PFSK-1 (cell line): ENCODE results near the gene NDRG3.

Experiments
- FOXP2 ChIP-seq: optimal IDR thresholded peaks from 2 replicates; pipeline ENCODE3; 2011; ENCODE audit warnings: borderline replicate concordance, control low read depth, inconsistent platforms; ENCODE audit not compliant: insufficient read depth; ENCODE audit errors: extremely low read length, extremely low read depth
- POLR2AphosphoS5 ChIP-seq: IDR thresholded peaks from 2 replicates; pipeline ENCODE4 v1.6.1; 2012; ENCODE audit warnings: low read depth, mild to moderate bottlenecking, control low read depth, low read length, moderate library complexity
- SIN3A ChIP-seq: IDR thresholded peaks from 2 replicates; pipeline ENCODE4 v1.6.1; 2012; ENCODE audit warnings: mild to moderate bottlenecking, low read length, moderate library complexity, borderline replicate concordance; ENCODE audit not compliant: insufficient read depth
- TAF1 ChIP-seq: IDR thresholded peaks from 2 replicates; pipeline ENCODE4 v1.6.1; 2012; ENCODE audit warnings: low read length, control low read depth, borderline replicate concordance; ENCODE audit not compliant: insufficient read depth
- TF ChIP-seq, protein P1 (sequence below), 2 experiments: IDR thresholded peaks; 2 replicates each; pipeline versions ENCODE4 v1.6.1 to v1.8.0; 2011 to 2012; ENCODE audit warnings: low read depth in 2 of 2, low read length in 2 of 2, control low read depth in 1 of 2, inconsistent platforms in 1 of 2, mild to moderate bottlenecking in 1 of 2, moderate library complexity in 1 of 2; ENCODE audit not compliant: insufficient read depth in 1 of 2

Gene NDRG3

DNA sequence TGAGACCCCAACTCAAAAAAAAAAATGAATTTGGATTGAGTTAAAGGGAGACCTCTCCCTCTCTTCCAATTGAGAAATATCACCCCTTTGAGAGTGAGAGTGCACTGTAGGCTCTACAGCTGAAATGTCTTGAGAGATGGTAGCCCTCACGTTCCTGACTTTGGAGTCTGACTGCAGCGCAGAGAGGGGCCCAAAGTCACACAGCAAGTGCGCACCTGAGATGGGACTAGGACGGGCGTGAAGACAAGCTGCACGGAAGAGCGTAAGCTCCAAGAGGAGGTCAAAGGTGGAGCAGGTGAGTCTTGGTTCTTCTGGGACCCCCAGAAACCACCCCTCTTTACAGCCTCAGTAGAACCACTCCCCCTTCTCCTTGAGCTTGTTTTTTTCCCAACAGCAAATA, 100.5 kb downstream of the NDRG3 start:
- TF ChIP-seq TAF1 (no peak), SIN3A (no peak), POLR2AphosphoS5 (no peak), FOXP2 (no peak)
- TF ChIP-seq, protein P1, sequence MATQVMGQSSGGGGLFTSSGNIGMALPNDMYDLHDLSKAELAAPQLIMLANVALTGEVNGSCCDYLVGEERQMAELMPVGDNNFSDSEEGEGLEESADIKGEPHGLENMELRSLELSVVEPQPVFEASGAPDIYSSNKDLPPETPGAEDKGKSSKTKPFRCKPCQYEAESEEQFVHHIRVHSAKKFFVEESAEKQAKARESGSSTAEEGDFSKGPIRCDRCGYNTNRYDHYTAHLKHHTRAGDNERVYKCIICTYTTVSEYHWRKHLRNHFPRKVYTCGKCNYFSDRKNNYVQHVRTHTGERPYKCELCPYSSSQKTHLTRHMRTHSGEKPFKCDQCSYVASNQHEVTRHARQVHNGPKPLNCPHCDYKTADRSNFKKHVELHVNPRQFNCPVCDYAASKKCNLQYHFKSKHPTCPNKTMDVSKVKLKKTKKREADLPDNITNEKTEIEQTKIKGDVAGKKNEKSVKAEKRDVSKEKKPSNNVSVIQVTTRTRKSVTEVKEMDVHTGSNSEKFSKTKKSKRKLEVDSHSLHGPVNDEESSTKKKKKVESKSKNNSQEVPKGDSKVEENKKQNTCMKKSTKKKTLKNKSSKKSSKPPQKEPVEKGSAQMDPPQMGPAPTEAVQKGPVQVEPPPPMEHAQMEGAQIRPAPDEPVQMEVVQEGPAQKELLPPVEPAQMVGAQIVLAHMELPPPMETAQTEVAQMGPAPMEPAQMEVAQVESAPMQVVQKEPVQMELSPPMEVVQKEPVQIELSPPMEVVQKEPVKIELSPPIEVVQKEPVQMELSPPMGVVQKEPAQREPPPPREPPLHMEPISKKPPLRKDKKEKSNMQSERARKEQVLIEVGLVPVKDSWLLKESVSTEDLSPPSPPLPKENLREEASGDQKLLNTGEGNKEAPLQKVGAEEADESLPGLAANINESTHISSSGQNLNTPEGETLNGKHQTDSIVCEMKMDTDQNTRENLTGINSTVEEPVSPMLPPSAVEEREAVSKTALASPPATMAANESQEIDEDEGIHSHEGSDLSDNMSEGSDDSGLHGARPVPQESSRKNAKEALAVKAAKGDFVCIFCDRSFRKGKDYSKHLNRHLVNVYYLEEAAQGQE (IDR thresholded peaks at IDR 0.05; ENCODE audit: insufficient read depth in 1 of 2, low read depth in 2 of 2, low read length in 2 of 2) = no peak

DNA sequence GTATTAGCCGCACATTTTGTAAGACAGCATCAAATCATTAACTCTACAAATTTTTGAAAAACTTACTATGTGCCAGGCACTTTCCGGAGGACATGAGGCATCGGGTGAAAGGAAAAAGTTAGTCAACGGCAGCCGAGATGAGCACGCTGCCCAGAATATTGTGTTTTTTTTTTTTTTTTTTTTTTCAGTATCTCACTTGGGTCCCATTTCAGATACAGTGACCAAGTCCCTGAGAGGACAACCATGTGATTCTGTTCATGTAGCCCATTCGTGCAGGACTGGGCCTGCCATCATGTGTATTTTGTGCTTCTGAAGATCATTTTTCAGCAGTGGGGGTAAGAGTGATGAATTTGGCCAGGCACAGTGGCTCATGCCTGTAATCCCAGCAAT, 101.2 kb downstream of the NDRG3 start:
- TF ChIP-seq SIN3A = no peak
- TF ChIP-seq, protein P1 (IDR thresholded peaks at IDR 0.05; ENCODE audit: insufficient read depth in 1 of 2, low read depth in 2 of 2, low read length in 2 of 2) = no peak
- no peak for TF ChIP-seq TAF1

DNA sequence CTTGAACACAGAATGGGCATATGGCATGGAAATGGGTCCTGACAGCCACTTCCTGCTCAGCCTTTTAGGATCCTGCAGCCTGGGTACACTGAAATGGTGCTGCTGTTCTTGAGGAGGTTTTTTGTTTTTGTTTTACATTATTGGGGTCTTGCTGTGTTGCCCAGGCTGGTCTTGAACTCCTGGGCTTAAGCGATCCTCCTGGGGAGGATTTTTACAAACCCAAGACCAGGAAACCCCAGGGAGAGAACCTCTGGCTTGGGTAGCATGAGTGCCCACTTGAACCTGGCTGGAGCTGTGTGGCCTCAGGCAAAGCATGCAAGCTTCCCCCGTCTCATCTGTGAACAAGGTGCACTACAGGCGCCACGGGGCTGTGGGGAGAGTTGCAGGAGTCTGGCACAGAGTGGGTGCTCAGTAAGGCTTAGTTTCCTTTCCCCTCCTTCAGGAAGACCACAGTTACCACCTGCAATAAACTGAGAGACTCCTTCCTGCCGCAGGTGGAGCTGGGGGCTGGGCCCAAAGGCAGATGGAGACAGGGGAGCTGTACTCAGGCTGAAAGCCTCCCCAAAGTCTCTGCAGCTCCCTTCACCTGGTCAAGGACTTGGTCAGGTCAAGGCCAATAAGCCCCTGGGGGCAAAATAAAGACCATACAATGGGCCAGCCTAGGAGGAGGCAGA, 101.7 kb downstream of the NDRG3 start:
- no peak for TF ChIP-seq FOXP2
- TF ChIP-seq TAF1 = no peak
- no peak for TF ChIP-seq SIN3A
- TF ChIP-seq, protein P1 (IDR thresholded peaks at IDR 0.05; ENCODE audit: insufficient read depth in 1 of 2, low read depth in 2 of 2, low read length in 2 of 2) = no peak
- no peak for TF ChIP-seq POLR2AphosphoS5

DNA sequence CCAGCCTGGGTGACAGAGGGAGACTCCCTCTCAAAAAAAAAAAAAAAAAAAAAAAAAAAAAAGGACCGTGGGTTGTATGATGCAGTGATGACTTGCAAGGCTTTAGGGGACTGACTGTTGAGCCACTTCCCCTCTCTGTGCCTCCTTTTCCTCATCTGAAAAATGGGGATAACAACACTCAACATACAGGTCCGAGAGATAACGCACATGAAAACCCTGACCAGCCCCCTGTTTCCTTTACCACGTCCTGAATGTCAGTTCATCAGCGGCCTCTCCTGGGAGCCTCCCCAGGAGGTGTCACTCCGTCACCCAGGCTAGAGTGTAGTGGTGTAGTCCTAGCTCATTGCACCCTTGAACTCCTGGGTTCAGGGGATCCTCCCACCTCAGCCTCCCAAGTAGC, 103.8 kb downstream of the NDRG3 start:
- TF ChIP-seq, protein P1 (IDR thresholded peaks at IDR 0.05; ENCODE audit: insufficient read depth in 1 of 2, low read depth in 2 of 2, low read length in 2 of 2) = no peak
- TF ChIP-seq SIN3A (no peak), TAF1 (no peak), FOXP2 (no peak), POLR2AphosphoS5 (no peak)

DNA sequence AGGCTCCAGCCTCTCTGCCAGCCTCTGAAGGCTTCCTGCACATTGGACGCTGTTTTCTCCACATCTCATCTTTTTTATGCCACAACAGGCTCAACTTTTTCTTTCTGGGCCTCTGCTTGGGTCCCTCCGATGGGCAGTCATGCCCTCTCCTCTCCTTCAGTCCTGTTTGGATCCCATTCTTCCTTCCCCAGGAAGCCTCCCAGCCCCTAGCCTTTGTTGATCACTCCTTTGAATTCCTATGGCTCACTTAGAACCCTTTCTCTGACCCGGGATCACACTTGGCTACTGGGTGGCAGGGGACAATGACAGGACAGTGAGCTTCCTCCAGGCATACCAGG, 104.4 kb downstream of the NDRG3 start:
- TF ChIP-seq, protein P1 (IDR thresholded peaks at IDR 0.05; ENCODE audit: insufficient read depth in 1 of 2, low read depth in 2 of 2, low read length in 2 of 2) = no peak
- no peak for TF ChIP-seq TAF1
- TF ChIP-seq SIN3A = no peak
- no peak for TF ChIP-seq POLR2AphosphoS5
- TF ChIP-seq FOXP2 = no peak
